Fibroblast of lung (primary cell): ENCODE results near the gene AMFR. TPM values are rescaled to one million over a fixed set of nuclear protein-coding genes. Genes with fewer than 3 reads are reported as not detected.
A peak's percentile ranks its signal among the peaks of the same experiment; 100 is the strongest.

ENCODE experiments used
- DNase-seq, 2 donors: peaks; one replicate each; pipeline versions ENCODE4 v3.0.0 to v3.0.0-alpha.2; 2010; ENCODE audit warnings: low read depth in 2 of 2
- H2AFZ ChIP-seq: 2 replicates; pipeline ENCODE4 v1.5.1; 2012; ENCODE audit warnings: low read length, control low read depth, inconsistent platforms
- H3K27ac ChIP-seq: 2 replicates; pipeline ENCODE4 v1.5.1; 2011; ENCODE audit warnings: low read length, control low read depth; ENCODE audit not compliant: insufficient read depth
- H3K27me3 ChIP-seq: 2 replicates; pipeline ENCODE4 v1.5.1; 2011; ENCODE audit warnings: mild to moderate bottlenecking, low read length; ENCODE audit not compliant: control insufficient read depth, insufficient read depth
- H3K36me3 ChIP-seq: 2 replicates; pipeline ENCODE4 v1.5.1; 2011; ENCODE audit warnings: low read length; ENCODE audit not compliant: control insufficient read depth, insufficient read depth
- H3K4me1 ChIP-seq: 2 replicates; pipeline ENCODE4 v1.5.1; 2011; ENCODE audit warnings: low read length; ENCODE audit not compliant: control insufficient read depth, insufficient read depth; ENCODE audit errors: extremely low read depth
- H3K4me2 ChIP-seq: 2 replicates; pipeline ENCODE4 v1.5.1; 2011; ENCODE audit warnings: low read length, control low read depth; ENCODE audit not compliant: insufficient read depth; ENCODE audit errors: extremely low read depth
- H3K4me3 ChIP-seq, 4 experiments: fragments of 200-600 bp in 1 of 4; sonication (generic) in 1 of 4; replicated peaks in 1 of 4; 2 replicates each; pipeline ENCODE4 v1.5.1; 2011 to 2016; ENCODE audit warnings: low read length in 4 of 4, low read depth in 3 of 4, mild to moderate bottlenecking in 3 of 4, control low read depth in 2 of 4, inconsistent platforms in 1 of 4, mixed read lengths in 1 of 4; ENCODE audit not compliant: insufficient read depth in 1 of 4; ENCODE audit errors: control extremely low read depth in 1 of 4
- H3K79me2 ChIP-seq: 2 replicates; pipeline ENCODE4 v1.5.1; 2012; ENCODE audit warnings: mild to moderate bottlenecking, low read length, inconsistent platforms; ENCODE audit not compliant: control insufficient read depth, insufficient read depth
- H3K9ac ChIP-seq: 2 replicates; pipeline ENCODE4 v1.5.1; 2011; ENCODE audit warnings: mild to moderate bottlenecking, low read length, control low read depth; ENCODE audit not compliant: insufficient read depth
- H3K9me3 ChIP-seq: 2 replicates; pipeline ENCODE4 v1.5.1; 2012; ENCODE audit warnings: low read depth, low read length; ENCODE audit not compliant: control insufficient read depth, insufficient read depth
- H4K20me1 ChIP-seq: 2 replicates; pipeline ENCODE4 v1.5.1; 2011; ENCODE audit warnings: low read length; ENCODE audit not compliant: control insufficient read depth, insufficient read depth; ENCODE audit errors: extremely low read depth
- CTCF ChIP-seq, 2 donors: IDR thresholded peaks in 1 of 2; conservative IDR thresholded peaks in 1 of 2; 1 replicate in 1 of 2; 2 replicates in 1 of 2; pipeline ENCODE4 v1.5.1; 2011 to 2012; ENCODE audit warnings: low read length in 2 of 2, control low read depth in 1 of 2, inconsistent platforms in 1 of 2, low read depth in 1 of 2, mild to moderate bottlenecking in 1 of 2
- EZH2 ChIP-seq: IDR thresholded peaks from 2 replicates; pipeline ENCODE4 v1.5.1; 2012; ENCODE audit warnings: low read length, control low read depth, mild to moderate bottlenecking; ENCODE audit errors: missing control alignments
- polyA plus RNA-seq, 2 donors: library from polyadenylated mRNA; depleted of rRNA in 1 of 2; stranded (reverse) in 1 of 2; unstranded in 1 of 2; fragments of >200 nt; gene quantifications; 2 replicates each; pipeline ENCODE4 v1.2.1, GENCODE V29; 2011 to 2012; ENCODE audit warnings: missing spikeins in 1 of 2
- total RNA-seq: library from RNA; depleted of rRNA; stranded (reverse); fragments of >200 nt; gene quantifications from 2 replicates; pipeline ENCODE4 v1.2.1, GENCODE V29; 2014

AMFR gene
- total and polyA plus RNA-seq, 2 donors (not counting 1 experiment from before 2014, with no cell fraction given), result 75.9 to 413 TPM

- H3K4me3 ChIP-seq, result no peak overlapping the region
- H3K4me1 ChIP-seq, result no peaks in the 10 kb centered on the region
- H3K9ac ChIP-seq, result no peak overlapping the region
- H2AFZ ChIP-seq, result no peak overlapping the region
- H4K20me1 ChIP-seq, result no peaks in the 10 kb centered on the region
- H3K27me3 ChIP-seq, result no peaks in the 10 kb centered on the region
- no peak for DNase-seq
- no peak overlapping the region for H3K27ac ChIP-seq
- TF ChIP-seq EZH2 (no peak), CTCF (conservative IDR thresholded peaks at IDR 0.05 in 1 of 2, IDR thresholded peaks at IDR 0.05 in 1 of 2; ENCODE audit: low read depth in 1 of 2, low read length in 2 of 2) (peak in 1 of 2 donors; percentile 28)
- H3K36me3 ChIP-seq, result peaks cover 15% of the 10 kb centered on the region
- no peaks in the 10 kb centered on the region for H3K79me2 ChIP-seq
- H3K4me2 ChIP-seq, result no peak overlapping the region
- no peaks in the 10 kb centered on the region for H3K9me3 ChIP-seq
Observed at GRCh38 chr16:56401482-56401881, 23.9 kb downstream of the AMFR start.

DNA sequence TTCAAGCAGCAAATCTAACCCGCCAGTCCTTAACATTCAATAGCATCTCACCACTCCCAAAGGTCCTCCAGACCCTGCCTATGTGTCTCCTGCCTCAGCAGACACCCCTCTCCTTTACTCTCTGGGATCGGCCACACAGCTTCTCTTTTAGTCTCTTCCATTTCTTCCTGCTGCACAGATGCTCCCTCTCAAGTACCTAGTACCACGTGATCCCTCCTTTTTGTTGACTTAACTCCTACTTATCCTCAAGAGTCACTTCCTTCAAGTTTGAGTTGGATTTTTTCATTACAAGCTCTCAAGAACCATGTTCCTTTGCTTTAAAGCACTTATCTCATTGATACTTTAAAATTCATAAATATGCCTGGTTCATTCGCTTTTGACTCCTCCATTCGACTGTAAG, 24.9 kb downstream of the AMFR start:
- no peaks in the 10 kb centered on the region for H4K20me1 ChIP-seq
- TF ChIP-seq EZH2 (no peak), CTCF (conservative IDR thresholded peaks at IDR 0.05 in 1 of 2, IDR thresholded peaks at IDR 0.05 in 1 of 2; ENCODE audit: low read depth in 1 of 2, low read length in 2 of 2) (no peak)
- H3K9ac ChIP-seq, result no peak overlapping the region
- H3K79me2 ChIP-seq, result no peaks in the 10 kb centered on the region
- no peaks in the 10 kb centered on the region for H3K27me3 ChIP-seq
- peak in 1 of 2 donors; percentile 42 for DNase-seq
- no peaks in the 10 kb centered on the region for H3K4me1 ChIP-seq
- H3K27ac ChIP-seq, result no peak overlapping the region
- no peak overlapping the region for H2AFZ ChIP-seq
- no peak overlapping the region for H3K4me3 ChIP-seq
- H3K4me2 ChIP-seq, result no peak overlapping the region
- H3K36me3 ChIP-seq, result peaks cover 15% of the 10 kb centered on the region
- H3K9me3 ChIP-seq, result no peaks in the 10 kb centered on the region

DNA sequence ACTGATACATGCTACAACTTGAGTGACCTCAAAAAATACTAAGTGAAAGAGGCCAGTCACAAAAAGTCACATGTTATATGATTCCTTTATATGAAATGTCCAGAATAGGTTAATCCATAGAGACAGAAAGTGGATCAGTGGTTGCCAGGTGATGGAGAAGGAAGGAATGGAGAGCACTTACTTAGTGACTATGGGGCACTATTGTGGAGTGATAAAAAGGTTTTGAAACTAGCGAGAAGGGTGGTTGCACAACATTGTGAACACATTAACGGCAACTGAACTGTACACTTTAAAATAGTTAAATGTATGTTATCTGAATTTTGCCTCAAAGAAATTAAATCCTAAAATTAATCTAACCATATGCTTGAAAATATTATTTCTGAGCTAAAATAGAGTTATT, 25.9 kb downstream of the AMFR start:
- peaks cover 13% of the 10 kb centered on the region for H3K36me3 ChIP-seq

More for the DNA sequence above, 25.9 kb downstream of the AMFR start:
- H3K4me3 ChIP-seq, result no peak overlapping the region
- H3K79me2 ChIP-seq, result no peaks in the 10 kb centered on the region
- H4K20me1 ChIP-seq, result no peaks in the 10 kb centered on the region
- H3K9me3 ChIP-seq, result no peaks in the 10 kb centered on the region
- no peak overlapping the region for H3K4me2 ChIP-seq
- no peaks in the 10 kb centered on the region for H3K27me3 ChIP-seq
- H3K9ac ChIP-seq, result no peak overlapping the region
- no peaks in the 10 kb centered on the region for H3K4me1 ChIP-seq
- no peak for DNase-seq
- no peak overlapping the region for H2AFZ ChIP-seq
- TF ChIP-seq CTCF (conservative IDR thresholded peaks at IDR 0.05 in 1 of 2, IDR thresholded peaks at IDR 0.05 in 1 of 2; ENCODE audit: low read depth in 1 of 2, low read length in 2 of 2), result no peak
- TF ChIP-seq EZH2, result no peak
- no peak overlapping the region for H3K27ac ChIP-seq
